ENCODE results near the gene TMEM219.
"Not testable (repeated sequence)": the region's sequence is repeated elsewhere in the genome, so short reads cannot be mapped to it uniquely, and the experiment has no call there.

Gene TMEM219

DNA sequence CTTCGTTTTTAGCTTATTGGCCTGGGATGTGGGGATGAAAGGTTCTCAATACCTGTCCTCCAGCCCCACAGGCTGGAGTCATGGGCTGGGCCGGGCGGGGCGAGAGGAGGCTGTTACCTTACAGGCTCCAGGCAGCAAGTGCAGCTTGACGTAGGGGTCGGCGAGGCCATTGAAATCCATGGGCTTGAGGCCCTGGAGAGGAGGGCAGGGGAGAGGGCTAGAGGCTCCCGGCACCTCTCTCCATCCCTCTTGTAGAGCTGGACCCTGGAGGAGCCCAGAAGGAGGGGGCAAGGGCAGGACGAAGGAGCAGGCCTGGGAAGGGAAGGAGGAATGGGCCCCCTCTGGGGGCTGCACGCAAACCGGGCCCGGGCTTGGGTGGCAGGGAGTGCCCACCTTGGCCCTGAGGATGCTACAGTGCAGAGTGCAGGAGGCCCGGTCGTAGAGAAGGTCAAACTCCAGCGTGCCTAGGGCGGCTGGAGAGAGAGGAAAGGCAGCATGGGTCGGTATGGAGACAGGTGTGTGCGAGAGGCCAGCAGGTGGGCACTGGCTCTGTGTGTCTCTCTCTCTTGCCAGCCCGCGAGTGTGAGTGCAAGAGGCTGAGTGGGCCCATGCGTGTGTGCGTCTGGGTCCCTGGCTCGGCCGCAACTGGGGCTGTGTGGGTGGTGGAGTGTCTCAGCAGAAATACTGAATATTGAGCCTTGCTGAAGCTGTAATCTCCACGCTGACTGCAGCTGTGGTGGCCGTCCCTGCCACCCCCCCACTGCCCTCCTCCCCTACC lies 47.4 kb downstream of the TMEM219 start:
- H3K27me3 ChIP-seq (ENCODE audit: control insufficient read depth, insufficient read depth, low read length), result peaks cover 41% of the 10 kb centered on the region
- H3K9ac ChIP-seq (ENCODE audit: low read length), result no peak overlapping the region
- no peak overlapping the region for H3K4me3 ChIP-seq (ENCODE audit: low read depth, low read length)
- no peak overlapping the region for H3K27ac ChIP-seq (ENCODE audit: low read depth, low read length)
- peaks cover 11% of the 10 kb centered on the region for H3K36me3 ChIP-seq (ENCODE audit: control insufficient read depth, insufficient read depth, low read length)
- peaks cover 15% of the 10 kb centered on the region for H3K4me1 ChIP-seq (ENCODE audit: control insufficient read depth, insufficient read depth, low read length)
- no peaks in the 10 kb centered on the region for H3K9me3 ChIP-seq (ENCODE audit: control insufficient read depth, insufficient read depth, low read depth, low read length)

DNA sequence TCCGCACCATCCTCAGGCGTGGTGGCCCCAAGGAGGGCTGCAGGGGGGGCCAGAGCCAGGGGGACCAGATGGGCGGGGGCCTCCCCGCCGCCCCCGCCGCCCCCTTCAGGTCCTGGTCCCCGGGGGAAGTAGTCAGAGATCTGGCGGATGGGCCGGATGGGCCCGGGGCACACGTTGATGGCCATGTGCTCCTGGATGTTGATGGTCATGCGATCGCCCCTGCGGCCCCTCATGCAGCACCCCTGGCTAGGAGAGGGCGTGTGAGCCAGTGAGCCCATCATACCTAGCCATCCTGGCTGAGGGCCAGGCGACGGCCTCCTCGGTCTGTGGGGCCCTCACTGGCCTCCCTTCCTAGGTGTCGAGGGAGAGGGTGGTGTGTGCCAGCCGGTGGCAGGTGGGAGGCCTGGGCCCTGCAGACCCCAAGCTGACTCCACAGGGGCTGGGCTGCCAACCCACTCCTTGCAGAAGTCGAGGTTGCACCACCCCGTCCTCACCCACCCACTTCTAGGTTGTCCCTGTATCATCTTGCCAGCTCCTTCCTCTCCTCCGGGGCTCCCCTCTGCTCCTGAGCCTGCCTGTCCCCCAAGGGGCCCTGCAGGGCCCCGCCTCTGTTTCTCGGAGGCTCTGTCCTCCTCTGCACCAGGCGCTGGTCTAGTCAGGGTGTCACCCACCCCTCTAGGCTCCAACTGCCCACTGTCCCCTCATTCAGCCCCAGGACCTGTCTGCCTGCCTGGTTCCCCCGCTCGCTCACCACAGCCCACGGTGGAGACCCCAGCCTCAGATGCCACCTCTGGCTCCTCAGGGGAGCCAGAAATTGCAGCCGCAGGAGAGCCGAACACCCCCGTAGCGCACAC lies 48.3 kb downstream of the TMEM219 start:
- no peak overlapping the region for H3K9ac ChIP-seq (ENCODE audit: low read length)
- H3K36me3 ChIP-seq (ENCODE audit: control insufficient read depth, insufficient read depth, low read length), result peaks cover 10% of the 10 kb centered on the region
- no peaks in the 10 kb centered on the region for H3K9me3 ChIP-seq (ENCODE audit: control insufficient read depth, insufficient read depth, low read depth, low read length)
- peaks cover 15% of the 10 kb centered on the region for H3K4me1 ChIP-seq (ENCODE audit: control insufficient read depth, insufficient read depth, low read length)
- peak overlapping the region; percentile 94 for H3K4me3 ChIP-seq (ENCODE audit: low read depth, low read length)
- peaks cover 41% of the 10 kb centered on the region for H3K27me3 ChIP-seq (ENCODE audit: control insufficient read depth, insufficient read depth, low read length)
- H3K27ac ChIP-seq (ENCODE audit: low read depth, low read length), result no peak overlapping the region

- Histone ChIP-seq H3K9ac (ENCODE audit: low read length) (peak within 1 kb of the TSS; percentile 45), H3K4me1 (ENCODE audit: control insufficient read depth, insufficient read depth, low read length) (peaks cover 15% of the 10 kb centered on the region), H3K36me3 (ENCODE audit: control insufficient read depth, insufficient read depth, low read length) (peaks cover 6% of the 10 kb centered on the region), H3K27ac (ENCODE audit: low read depth, low read length) (no peak within 1 kb of the TSS), H3K9me3 (ENCODE audit: control insufficient read depth, insufficient read depth, low read depth, low read length) (no peaks in the 10 kb centered on the region), H3K4me3 (ENCODE audit: low read depth, low read length) (peak within 1 kb of the TSS; percentile 94), H3K27me3 (ENCODE audit: control insufficient read depth, insufficient read depth, low read length) (peaks cover 41% of the 10 kb centered on the region)
Measured at GRCh38 chr16:30010844-30011713, 49.2 kb downstream of the TMEM219 start, which contains the start of gene DOC2A. Gene DOC2A (minus strand): TSS chr16:30011027. CDS start chr16:30010222, 805 bp downstream.

GRCh38 chr16:30011714-30012504 lies 50.0 kb downstream of the TMEM219 start:
- H3K27me3 ChIP-seq (ENCODE audit: control insufficient read depth, insufficient read depth, low read length), result peaks cover 41% of the 10 kb centered on the region
- H3K9ac ChIP-seq (ENCODE audit: low read length), result no peak overlapping the region
- H3K4me1 ChIP-seq (ENCODE audit: control insufficient read depth, insufficient read depth, low read length), result peaks cover 15% of the 10 kb centered on the region
- H3K27ac ChIP-seq (ENCODE audit: low read depth, low read length), result no peak overlapping the region
- no peaks in the 10 kb centered on the region for H3K9me3 ChIP-seq (ENCODE audit: control insufficient read depth, insufficient read depth, low read depth, low read length)
- peak overlapping the region; percentile 94 for H3K4me3 ChIP-seq (ENCODE audit: low read depth, low read length)
- H3K36me3 ChIP-seq (ENCODE audit: control insufficient read depth, insufficient read depth, low read length), result no peaks in the 10 kb centered on the region

- not testable (repeated sequence) for H3K4me3 ChIP-seq (ENCODE audit: low read depth, low read length); H3K9ac ChIP-seq (ENCODE audit: low read length); H3K9me3 ChIP-seq (ENCODE audit: control insufficient read depth, insufficient read depth, low read depth, low read length); H3K36me3 ChIP-seq (ENCODE audit: control insufficient read depth, insufficient read depth, low read length); H3K27ac ChIP-seq (ENCODE audit: low read depth, low read length)
- peaks cover 15% of the 10 kb centered on the region for H3K4me1 ChIP-seq (ENCODE audit: control insufficient read depth, insufficient read depth, low read length)
- peaks cover 41% of the 10 kb centered on the region for H3K27me3 ChIP-seq (ENCODE audit: control insufficient read depth, insufficient read depth, low read length)
Measured at GRCh38 chr16:30012598-30012997, 50.7 kb downstream of the TMEM219 start.

DNA sequence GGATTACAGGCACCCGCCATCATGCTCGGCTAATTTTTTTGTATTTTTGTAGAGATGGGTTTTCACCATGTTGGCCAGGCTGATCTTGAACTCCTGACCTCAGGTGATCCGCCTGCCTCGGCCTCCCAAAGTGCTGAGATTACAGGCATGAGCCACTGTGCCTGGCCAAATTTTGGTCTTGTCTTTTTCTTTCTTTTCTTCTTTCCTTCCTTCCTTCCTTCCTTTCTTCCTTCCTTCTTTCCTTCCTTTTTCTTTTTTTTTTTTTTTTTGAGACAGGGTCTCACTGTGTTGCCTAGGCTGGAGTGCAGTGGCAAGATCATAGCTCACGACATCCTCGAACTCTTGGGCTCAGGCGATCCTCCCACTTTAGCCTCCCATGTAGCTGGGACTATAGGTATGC lies 53.6 kb downstream of the TMEM219 start:
- H3K4me3 ChIP-seq (ENCODE audit: low read depth, low read length); H3K4me1 ChIP-seq (ENCODE audit: control insufficient read depth, insufficient read depth, low read length); H3K9ac ChIP-seq (ENCODE audit: low read length); H3K9me3 ChIP-seq (ENCODE audit: control insufficient read depth, insufficient read depth, low read depth, low read length); H3K36me3 ChIP-seq (ENCODE audit: control insufficient read depth, insufficient read depth, low read length); H3K27ac ChIP-seq (ENCODE audit: low read depth, low read length): not testable (repeated sequence)
- peaks cover 23% of the 10 kb centered on the region for H3K27me3 ChIP-seq (ENCODE audit: control insufficient read depth, insufficient read depth, low read length)

DNA sequence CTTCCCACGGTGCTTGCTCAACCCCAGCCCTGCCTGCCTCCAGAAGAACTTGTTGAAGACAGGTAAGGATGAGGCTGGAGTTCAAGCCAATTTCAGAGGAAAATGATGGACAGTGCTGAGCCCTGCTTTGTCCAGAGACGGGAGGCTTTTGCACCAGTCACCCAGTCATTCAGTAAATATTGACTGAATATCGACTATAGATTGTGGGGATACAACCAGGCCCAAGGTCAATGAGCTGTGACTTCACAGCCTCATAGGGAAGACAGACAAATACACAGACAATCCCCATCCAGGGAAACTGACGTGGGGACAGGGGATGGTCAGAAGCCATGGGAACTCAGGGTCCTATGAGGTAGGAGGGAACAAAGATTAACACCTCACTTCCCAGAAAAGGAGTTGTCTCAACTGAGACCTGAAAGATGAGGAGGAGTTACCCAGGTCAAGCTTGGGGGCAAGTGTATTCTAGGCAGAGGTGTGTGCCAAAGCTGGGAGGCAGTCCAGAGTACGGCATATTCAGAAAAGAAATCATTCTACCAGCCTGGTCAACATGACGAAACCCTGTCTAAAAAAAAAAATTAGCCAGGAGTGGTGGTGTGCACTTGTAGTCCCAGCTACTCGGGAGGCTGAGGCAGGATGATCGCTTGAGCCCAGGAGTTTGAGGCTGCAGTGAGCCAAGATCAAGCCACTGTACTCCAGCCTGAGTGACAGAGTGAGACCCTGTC lies 54.8 kb downstream of the TMEM219 start:
- Histone ChIP-seq H3K27ac (ENCODE audit: low read depth, low read length) (no peak overlapping the region), H3K9ac (ENCODE audit: low read length) (no peak overlapping the region), H3K4me1 (ENCODE audit: control insufficient read depth, insufficient read depth, low read length) (peaks cover 6% of the 10 kb centered on the region), H3K9me3 (ENCODE audit: control insufficient read depth, insufficient read depth, low read depth, low read length) (no peaks in the 10 kb centered on the region), H3K27me3 (ENCODE audit: control insufficient read depth, insufficient read depth, low read length) (peaks cover 12% of the 10 kb centered on the region), H3K4me3 (ENCODE audit: low read depth, low read length) (no peak overlapping the region), H3K36me3 (ENCODE audit: control insufficient read depth, insufficient read depth, low read length) (no peaks in the 10 kb centered on the region)

- Histone ChIP-seq H3K4me1 (ENCODE audit: control insufficient read depth, insufficient read depth, low read length) (peaks cover under 1% of the 10 kb centered on the region; the same call in 1 of the 2 replicates), H3K4me3 (ENCODE audit: low read depth, low read length) (no peak overlapping the region), H3K36me3 (ENCODE audit: control insufficient read depth, insufficient read depth, low read length) (no peaks in the 10 kb centered on the region), H3K27me3 (ENCODE audit: control insufficient read depth, insufficient read depth, low read length) (peaks cover 7% of the 10 kb centered on the region), H3K9ac (ENCODE audit: low read length) (no peak overlapping the region), H3K27ac (ENCODE audit: low read depth, low read length) (no peak overlapping the region), H3K9me3 (ENCODE audit: control insufficient read depth, insufficient read depth, low read depth, low read length) (no peaks in the 10 kb centered on the region)
Measured at GRCh38 chr16:30017277-30017656, 55.4 kb downstream of the TMEM219 start.

- not testable (repeated sequence) for H3K4me1 ChIP-seq (ENCODE audit: control insufficient read depth, insufficient read depth, low read length); H3K27me3 ChIP-seq (ENCODE audit: control insufficient read depth, insufficient read depth, low read length); H3K9me3 ChIP-seq (ENCODE audit: control insufficient read depth, insufficient read depth, low read depth, low read length); H3K27ac ChIP-seq (ENCODE audit: low read depth, low read length); H3K36me3 ChIP-seq (ENCODE audit: control insufficient read depth, insufficient read depth, low read length); H3K4me3 ChIP-seq (ENCODE audit: low read depth, low read length); H3K9ac ChIP-seq (ENCODE audit: low read length)
Measured at GRCh38 chr16:30017937-30018336, 56.1 kb downstream of the TMEM219 start.

GRCh38 chr16:30018731-30019158 lies 56.9 kb downstream of the TMEM219 start:
- Histone ChIP-seq H3K4me1 (ENCODE audit: control insufficient read depth, insufficient read depth, low read length) (no peaks in the 10 kb centered on the region), H3K27ac (ENCODE audit: low read depth, low read length) (no peak overlapping the region), H3K36me3 (ENCODE audit: control insufficient read depth, insufficient read depth, low read length) (no peaks in the 10 kb centered on the region), H3K9ac (ENCODE audit: low read length) (no peak overlapping the region), H3K4me3 (ENCODE audit: low read depth, low read length) (no peak overlapping the region), H3K9me3 (ENCODE audit: control insufficient read depth, insufficient read depth, low read depth, low read length) (no peaks in the 10 kb centered on the region), H3K27me3 (ENCODE audit: control insufficient read depth, insufficient read depth, low read length) (no peaks in the 10 kb centered on the region; the same call in 1 of the 2 replicates)

All from HUES6 (cell line).